Liver (tissue), 3 donors: ENCODE data around the gene DGKQ.

Experiments used
- FOXA1 ChIP-seq: IDR thresholded peaks from 2 replicates; pipeline ENCODE4 v1.6.1; 2016; ENCODE audit warnings: antibody characterized with exemption
- TAF1 ChIP-seq: conservative IDR thresholded peaks from 2 replicates; pipeline ENCODE4 v1.6.1; 2016; ENCODE audit warnings: antibody characterized with exemption, mild to moderate bottlenecking
- TF ChIP-seq, protein P1 (sequence below): fragments of 150-350 bp; IDR thresholded peaks from 2 replicates; pipeline ENCODE4 v1.5.1; 2017; ENCODE audit warnings: improper control_type of control experiment, low read depth, low read length; ENCODE audit not compliant: missing input control
- TF ChIP-seq, protein P2 (sequence below): IDR thresholded peaks from 2 replicates; pipeline ENCODE4 v1.6.1; 2016; ENCODE audit warnings: antibody characterized with exemption
- TF ChIP-seq, protein P3 (sequence below): IDR thresholded peaks from 2 replicates; pipeline ENCODE4 v1.6.1; 2016; ENCODE audit warnings: antibody characterized with exemption, mild to moderate bottlenecking
- TF ChIP-seq, protein P4 (sequence below): IDR thresholded peaks from 2 replicates; pipeline ENCODE4 v1.6.1; 2016; ENCODE audit warnings: antibody characterized with exemption
- donor health status: healthy.
- donor health status: healthy.

DNA sequence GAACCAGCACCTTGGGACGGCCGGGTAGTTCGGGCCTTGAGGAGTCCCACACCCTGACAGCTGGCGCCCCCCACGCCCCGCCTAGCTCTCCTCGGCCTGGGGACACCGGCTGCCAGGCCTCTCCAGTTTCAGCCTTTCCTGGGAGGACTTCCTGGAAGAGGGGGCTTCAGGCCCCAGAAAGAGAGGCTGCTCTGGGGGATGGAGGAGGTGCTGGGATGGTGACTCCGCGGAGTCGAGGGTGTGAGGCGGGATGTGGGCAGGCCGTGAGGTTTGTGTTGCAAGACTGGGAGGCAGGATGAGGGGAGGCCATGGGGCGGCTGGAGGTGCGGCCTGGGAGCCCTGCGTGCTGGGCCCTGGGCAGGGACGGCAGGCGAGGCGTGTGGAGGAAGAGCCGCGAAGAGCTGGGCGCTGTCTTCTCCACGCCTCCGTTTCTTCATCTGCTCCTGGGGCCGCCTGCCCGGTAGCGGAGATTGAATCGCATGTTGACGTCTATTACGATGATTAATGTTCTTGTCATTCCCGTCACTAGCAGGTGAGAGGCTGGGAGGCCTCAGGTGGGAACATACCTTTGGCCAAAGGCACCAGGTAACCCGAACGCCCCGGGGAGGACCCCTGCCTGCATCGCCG lies 37.1 kb upstream of the DGKQ start:
- TF ChIP-seq, protein P1, sequence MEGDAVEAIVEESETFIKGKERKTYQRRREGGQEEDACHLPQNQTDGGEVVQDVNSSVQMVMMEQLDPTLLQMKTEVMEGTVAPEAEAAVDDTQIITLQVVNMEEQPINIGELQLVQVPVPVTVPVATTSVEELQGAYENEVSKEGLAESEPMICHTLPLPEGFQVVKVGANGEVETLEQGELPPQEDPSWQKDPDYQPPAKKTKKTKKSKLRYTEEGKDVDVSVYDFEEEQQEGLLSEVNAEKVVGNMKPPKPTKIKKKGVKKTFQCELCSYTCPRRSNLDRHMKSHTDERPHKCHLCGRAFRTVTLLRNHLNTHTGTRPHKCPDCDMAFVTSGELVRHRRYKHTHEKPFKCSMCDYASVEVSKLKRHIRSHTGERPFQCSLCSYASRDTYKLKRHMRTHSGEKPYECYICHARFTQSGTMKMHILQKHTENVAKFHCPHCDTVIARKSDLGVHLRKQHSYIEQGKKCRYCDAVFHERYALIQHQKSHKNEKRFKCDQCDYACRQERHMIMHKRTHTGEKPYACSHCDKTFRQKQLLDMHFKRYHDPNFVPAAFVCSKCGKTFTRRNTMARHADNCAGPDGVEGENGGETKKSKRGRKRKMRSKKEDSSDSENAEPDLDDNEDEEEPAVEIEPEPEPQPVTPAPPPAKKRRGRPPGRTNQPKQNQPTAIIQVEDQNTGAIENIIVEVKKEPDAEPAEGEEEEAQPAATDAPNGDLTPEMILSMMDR, result no peak
- TF ChIP-seq FOXA1 (no peak), TAF1 (no peak)
- TF ChIP-seq, protein P2, sequence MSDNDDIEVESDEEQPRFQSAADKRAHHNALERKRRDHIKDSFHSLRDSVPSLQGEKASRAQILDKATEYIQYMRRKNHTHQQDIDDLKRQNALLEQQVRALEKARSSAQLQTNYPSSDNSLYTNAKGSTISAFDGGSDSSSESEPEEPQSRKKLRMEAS, result no peak
- TF ChIP-seq, protein P3, sequence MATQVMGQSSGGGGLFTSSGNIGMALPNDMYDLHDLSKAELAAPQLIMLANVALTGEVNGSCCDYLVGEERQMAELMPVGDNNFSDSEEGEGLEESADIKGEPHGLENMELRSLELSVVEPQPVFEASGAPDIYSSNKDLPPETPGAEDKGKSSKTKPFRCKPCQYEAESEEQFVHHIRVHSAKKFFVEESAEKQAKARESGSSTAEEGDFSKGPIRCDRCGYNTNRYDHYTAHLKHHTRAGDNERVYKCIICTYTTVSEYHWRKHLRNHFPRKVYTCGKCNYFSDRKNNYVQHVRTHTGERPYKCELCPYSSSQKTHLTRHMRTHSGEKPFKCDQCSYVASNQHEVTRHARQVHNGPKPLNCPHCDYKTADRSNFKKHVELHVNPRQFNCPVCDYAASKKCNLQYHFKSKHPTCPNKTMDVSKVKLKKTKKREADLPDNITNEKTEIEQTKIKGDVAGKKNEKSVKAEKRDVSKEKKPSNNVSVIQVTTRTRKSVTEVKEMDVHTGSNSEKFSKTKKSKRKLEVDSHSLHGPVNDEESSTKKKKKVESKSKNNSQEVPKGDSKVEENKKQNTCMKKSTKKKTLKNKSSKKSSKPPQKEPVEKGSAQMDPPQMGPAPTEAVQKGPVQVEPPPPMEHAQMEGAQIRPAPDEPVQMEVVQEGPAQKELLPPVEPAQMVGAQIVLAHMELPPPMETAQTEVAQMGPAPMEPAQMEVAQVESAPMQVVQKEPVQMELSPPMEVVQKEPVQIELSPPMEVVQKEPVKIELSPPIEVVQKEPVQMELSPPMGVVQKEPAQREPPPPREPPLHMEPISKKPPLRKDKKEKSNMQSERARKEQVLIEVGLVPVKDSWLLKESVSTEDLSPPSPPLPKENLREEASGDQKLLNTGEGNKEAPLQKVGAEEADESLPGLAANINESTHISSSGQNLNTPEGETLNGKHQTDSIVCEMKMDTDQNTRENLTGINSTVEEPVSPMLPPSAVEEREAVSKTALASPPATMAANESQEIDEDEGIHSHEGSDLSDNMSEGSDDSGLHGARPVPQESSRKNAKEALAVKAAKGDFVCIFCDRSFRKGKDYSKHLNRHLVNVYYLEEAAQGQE, result no peak
- TF ChIP-seq, protein P4, sequence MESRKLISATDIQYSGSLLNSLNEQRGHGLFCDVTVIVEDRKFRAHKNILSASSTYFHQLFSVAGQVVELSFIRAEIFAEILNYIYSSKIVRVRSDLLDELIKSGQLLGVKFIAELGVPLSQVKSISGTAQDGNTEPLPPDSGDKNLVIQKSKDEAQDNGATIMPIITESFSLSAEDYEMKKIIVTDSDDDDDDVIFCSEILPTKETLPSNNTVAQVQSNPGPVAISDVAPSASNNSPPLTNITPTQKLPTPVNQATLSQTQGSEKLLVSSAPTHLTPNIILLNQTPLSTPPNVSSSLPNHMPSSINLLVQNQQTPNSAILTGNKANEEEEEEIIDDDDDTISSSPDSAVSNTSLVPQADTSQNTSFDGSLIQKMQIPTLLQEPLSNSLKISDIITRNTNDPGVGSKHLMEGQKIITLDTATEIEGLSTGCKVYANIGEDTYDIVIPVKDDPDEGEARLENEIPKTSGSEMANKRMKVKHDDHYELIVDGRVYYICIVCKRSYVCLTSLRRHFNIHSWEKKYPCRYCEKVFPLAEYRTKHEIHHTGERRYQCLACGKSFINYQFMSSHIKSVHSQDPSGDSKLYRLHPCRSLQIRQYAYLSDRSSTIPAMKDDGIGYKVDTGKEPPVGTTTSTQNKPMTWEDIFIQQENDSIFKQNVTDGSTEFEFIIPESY, result no peak
